Cardiac fibroblast (primary cell): ENCODE measurements around the gene KLHL13.

Experiments
- DNase-seq, 2 donors: peaks; one replicate each; pipeline versions ENCODE4 v3.0.0 to v3.0.0-alpha.2; 2010; ENCODE audit warnings: low read depth in 2 of 2
- H3K4me3 ChIP-seq, 2 donors: replicated peaks in 1 of 2; 1 replicate in 1 of 2; 2 replicates in 1 of 2; pipeline ENCODE4 v1.5.1; 2011; ENCODE audit warnings: low read depth in 2 of 2, low read length in 2 of 2, mild to moderate bottlenecking in 2 of 2, moderate library complexity in 1 of 2
- CTCF ChIP-seq: IDR thresholded peaks from one replicate; pipeline ENCODE4 v1.5.1; 2011; ENCODE audit warnings: low read depth, mild to moderate bottlenecking, low read length, inconsistent platforms

Gene KLHL13

GRCh38 chrX:117982694-117983392 is 133.8 kb downstream of the KLHL13 start:
- no peak overlapping the region for H3K4me3 ChIP-seq
- DNase-seq, result no peak
- no peak for TF ChIP-seq CTCF

- TF ChIP-seq CTCF, result no peak
- no peak overlapping the region for H3K4me3 ChIP-seq
- DNase-seq, result no peak
Observed at GRCh38 chrX:117978402-117978801, 138.2 kb downstream of the KLHL13 start.

GRCh38 chrX:117977526-117977925 is 139.1 kb downstream of the KLHL13 start:
- no peak overlapping the region for H3K4me3 ChIP-seq
- no peak for DNase-seq
- TF ChIP-seq CTCF, result no peak

GRCh38 chrX:117973110-117973807 is 143.4 kb downstream of the KLHL13 start:
- DNase-seq, result no peak
- H3K4me3 ChIP-seq, result no peak overlapping the region
- no peak for TF ChIP-seq CTCF

- no peak overlapping the region for H3K4me3 ChIP-seq
- DNase-seq, result peak in 1 of 2 donors; percentile 0
- no peak for TF ChIP-seq CTCF
Observed at GRCh38 chrX:117972711-117973109, 143.9 kb downstream of the KLHL13 start.

- no peak for DNase-seq
Observed at GRCh38 chrX:117969782-117970181, 146.8 kb downstream of the KLHL13 start.

More at GRCh38 chrX:117969782-117970181, 146.8 kb downstream of the KLHL13 start:
- no peak overlapping the region for H3K4me3 ChIP-seq
- TF ChIP-seq CTCF, result no peak
